HG03066 (cell line): ENCODE measurements around the gene IQCE.
A peak's percentile ranks its signal among the peaks of the same experiment; 100 is the strongest.

Source experiments
- ATAC-seq: cut with Tn5 transposase; IDR thresholded peaks from one replicate; pipeline ENCODE4 v1.9.1; 2021; ENCODE audit warnings: low read depth; ENCODE audit not compliant: unreplicated experiment

Gene IQCE, protein sequence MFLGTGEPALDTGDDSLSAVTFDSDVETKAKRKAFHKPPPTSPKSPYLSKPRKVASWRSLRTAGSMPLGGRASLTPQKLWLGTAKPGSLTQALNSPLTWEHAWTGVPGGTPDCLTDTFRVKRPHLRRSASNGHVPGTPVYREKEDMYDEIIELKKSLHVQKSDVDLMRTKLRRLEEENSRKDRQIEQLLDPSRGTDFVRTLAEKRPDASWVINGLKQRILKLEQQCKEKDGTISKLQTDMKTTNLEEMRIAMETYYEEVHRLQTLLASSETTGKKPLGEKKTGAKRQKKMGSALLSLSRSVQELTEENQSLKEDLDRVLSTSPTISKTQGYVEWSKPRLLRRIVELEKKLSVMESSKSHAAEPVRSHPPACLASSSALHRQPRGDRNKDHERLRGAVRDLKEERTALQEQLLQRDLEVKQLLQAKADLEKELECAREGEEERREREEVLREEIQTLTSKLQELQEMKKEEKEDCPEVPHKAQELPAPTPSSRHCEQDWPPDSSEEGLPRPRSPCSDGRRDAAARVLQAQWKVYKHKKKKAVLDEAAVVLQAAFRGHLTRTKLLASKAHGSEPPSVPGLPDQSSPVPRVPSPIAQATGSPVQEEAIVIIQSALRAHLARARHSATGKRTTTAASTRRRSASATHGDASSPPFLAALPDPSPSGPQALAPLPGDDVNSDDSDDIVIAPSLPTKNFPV

DNA sequence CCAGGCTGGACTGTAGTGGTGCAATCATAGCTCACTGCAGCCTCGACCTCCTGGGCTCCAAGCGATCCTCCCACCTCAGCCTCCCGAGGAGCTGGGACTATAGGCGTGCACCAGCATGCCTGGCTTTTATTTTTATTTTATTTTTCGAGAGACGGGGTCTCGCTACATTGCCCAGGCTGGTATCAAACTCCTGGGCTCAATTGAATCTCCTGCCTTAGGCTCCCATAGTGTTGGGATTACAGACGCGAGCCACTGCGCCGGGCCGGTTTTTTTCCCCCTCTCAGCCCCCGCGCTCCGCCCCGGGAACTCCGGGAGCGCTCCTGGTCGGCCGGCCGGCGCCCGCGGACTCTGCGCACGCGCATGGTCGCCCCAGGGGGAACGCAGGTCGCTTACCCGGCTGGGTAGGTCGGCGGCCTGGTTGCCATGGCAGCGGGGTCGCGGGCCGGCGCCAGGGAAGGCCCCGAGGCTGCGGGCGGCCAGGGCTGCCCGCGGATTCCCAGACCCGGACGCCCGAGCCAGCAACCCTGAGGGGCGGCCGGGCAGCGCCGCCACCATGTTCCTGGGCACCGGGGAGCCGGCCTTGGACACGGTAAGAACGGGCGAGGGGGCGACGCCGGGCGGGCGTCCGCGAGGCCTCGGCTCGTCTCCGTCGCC is at the start of gene IQCE:
Gene IQCE (plus strand): TSS at position 351 of the 654 bp plus-strand sequence. CDS start 203 bp downstream, at position 554.
- peak; percentile 35 for ATAC-seq

DNA sequence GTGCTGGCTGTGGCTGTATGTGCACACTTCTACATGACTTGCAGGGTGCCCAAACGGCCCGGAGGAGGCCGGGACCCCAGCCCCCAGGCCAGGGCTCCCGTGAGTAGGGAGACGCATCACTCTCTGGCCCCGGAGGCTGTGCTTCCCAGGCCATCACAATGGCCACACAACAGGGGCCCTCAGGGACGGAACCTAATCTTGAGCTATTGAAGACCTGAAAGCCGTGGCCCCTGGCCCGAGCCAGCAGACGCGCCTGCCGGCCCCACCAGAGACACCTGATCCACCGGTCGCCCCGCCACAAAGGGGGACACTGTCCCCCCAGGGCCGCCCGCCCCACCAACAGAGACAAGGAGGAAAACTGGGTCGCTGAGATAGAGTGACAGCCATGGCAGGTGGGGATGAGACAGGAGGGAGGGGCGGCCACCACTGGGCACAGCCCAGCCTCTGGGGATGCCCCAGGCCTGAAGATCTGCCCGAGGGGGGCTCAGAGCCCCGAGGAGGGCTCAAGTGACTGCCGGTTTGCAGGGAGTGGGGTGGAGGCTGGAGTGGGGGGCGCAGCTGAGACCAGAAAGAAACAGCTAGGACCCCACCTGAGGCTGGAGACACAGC is 49.4 kb upstream of the IQCE start:
- no peak for ATAC-seq

DNA sequence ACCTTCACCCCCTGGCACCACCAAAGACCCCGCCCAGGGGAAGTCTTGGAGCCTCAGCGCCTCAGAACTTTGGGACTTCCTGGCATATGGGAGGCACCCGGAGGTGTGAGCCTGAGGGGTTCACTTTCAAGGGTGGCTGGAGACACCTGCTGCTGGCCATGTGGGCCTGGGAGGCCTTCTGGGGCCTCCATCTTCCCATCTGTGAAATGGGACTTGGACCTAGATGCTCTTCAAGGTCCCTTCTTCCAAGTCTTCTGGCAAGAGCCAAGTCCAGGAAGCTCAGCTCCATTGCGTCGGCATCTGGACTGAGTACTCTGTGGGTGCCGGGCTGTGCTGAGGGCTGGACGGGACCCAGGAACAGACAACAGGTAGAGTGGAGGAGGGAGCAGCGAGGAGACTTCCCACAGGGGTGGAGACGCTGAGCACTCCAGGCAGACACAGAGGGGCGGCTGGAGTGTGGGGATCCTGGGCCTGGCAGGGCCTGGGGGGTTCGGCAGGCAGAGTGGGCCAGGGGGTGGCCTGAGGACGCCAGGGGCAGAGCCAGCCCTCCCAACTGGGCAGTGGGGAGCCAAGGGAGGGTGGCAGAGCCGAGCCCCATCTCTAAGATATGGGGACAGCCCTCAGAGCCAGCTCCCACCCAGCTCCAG is 48.5 kb upstream of the IQCE start:
- ATAC-seq = no peak

DNA sequence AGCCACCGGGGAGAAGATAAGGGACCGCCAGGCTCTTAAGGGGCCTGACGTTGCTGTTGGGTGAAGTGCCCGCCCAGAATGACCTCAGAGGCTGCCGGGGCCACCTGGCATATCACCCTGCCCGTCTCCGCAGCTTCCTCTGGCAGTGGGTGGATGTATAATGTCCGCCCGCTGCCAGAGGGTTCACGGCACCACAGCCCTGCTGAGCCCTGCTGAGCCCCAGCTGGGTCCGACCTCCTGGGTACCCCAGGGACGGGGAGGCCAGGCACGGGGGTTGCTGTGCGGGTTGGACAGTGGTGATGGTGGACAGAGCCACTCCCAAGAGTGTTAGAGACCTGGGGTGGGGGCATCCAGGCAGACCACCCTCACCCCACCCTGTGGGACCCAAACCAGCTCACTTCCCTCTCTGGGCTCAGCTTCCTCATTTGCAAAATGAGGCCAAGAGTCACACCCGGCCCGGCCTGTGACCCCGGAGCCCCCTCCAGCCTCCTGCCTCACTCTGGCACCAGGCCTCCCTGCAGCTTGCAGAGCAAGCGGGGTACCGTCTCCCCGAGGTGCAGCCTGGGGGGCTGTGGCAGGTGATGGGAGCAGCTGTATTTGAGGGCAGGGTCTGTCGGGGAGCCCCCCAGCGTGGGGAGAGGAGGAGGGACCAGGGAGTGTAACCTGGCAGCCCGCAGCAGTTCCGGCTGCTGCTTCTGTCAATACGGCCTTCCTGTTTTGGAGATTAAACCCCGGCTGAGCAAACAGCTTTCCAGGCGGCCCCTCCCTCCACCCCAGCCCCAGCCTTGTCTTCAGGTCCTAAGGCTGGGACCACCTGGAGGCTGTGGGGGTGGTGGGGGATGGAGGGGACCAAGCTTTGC is 47.6 kb upstream of the IQCE start:
- ATAC-seq = no peak

DNA sequence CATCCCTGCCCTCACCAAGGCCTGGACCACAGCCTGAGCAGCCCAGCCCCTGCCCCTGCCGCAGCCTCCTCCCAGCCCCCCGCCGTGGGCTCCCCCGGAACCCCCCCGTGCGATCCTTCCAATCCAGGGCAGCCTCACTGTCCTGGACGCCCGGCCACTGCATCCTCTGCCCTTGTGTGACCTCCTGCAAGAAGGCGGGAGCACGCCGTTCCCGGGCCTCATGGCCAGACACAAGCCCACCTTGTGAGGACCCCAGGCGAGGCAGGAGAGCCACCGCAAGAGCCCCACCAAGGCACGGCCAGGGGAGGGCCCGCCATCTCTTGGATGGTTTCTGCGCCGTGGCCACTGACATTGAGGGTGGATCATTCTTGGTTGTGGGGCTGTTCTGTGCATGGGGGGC is 47.0 kb upstream of the IQCE start:
- ATAC-seq = no peak

DNA sequence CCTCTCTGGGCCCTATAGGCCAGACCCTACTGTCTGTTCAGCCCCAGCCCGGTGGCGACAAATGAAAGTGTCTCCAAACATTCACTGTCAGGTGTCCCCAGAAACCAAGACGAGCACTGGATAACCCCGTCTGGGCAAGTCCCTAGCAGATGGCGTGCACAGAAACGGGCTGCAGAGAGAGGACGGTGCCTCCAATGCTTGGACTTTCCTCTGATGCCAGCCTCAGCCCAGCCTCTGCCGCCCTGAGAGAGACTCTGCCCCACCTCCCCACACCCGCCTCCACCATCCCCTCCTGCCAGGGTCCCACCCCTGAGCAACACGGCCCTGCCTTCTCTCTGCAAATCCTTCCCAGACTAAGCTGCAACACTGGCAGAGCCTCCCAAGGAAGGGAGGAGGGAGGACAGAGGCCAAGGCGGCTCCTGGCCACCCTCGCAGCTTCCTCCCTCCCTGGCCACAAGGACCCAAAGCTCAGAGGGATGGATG is 46.6 kb upstream of the IQCE start:
- no peak for ATAC-seq

DNA sequence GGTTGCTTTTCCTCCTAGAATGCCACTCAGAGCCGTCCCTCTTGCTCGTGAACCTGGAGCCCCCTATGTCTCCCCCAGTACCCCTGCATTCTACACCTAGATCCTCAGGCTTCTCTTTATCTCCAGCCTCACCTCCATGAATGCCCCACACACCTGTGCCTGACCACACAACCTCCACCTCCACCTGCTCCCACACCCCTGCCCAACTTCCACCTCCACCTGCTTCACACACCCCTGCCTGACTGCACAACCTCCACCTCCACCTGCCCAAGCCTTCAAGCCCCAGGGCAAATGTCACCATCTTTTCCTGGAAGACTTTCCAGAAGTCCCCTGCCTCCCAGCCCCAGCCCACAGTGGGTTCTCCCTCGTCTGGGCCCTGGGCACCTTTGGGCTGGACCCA is 46.1 kb upstream of the IQCE start:
- no peak for ATAC-seq

DNA sequence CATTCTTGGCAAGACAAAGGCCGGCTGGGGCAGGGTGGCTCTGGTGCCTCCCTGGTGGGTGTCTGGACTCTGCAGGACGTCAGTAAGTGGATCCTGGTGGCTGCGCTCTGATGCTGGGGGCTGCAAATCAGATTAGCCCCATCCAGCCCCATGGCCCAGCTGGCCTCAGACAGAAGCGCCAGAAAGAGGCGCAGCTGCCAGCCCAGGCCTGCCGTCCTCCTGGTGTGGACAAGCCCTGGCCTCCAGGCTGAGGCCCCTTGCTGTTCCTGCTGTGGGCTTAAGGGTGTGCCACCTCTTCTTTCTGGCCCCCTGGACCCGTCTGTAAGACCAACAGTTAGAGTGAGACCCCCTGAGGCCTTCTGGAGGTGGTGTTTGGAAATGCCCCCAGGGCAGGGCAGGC is 45.1 kb upstream of the IQCE start:
- ATAC-seq = no peak

DNA sequence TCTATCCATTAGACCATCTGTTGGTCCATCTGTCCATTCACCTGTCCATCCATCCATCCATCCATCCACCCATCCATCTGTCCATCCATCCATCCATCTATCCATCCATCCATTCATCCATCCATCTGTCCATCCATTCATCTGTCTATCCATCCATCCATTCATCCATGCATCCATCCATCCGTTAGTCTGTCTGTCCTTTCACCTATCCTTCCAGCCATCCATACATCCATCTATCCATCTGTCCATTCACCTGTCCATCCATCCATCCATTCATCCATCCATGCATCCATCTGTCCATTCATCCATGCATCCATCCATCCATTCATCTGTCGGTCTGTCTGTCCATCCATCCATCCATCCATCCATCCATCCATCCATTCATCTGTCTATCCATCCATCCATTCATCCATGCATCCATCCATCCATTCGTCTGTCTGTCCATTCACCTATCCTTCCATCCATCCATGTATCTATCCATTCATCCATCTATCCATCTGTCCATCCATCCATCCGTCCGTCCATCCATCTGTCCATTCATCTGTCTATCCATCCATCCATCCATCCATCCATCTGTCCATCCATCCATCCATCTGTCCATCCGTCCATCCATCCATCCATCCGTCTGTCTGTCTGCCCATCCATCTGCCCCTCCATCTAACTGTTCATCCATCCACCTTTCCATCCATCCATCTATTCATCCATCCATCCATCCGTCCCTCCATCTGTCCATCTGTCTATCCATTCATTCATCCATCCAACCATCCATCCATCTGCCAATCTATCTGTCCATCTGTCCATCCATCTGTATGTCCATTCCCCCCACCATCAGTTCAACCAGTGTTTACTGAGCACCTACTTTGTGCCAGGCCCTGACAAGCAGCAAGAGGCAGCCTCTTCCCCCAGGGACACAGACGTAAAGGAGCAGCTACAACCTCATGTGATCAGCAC is 44.0 kb upstream of the IQCE start:
- no peak for ATAC-seq

DNA sequence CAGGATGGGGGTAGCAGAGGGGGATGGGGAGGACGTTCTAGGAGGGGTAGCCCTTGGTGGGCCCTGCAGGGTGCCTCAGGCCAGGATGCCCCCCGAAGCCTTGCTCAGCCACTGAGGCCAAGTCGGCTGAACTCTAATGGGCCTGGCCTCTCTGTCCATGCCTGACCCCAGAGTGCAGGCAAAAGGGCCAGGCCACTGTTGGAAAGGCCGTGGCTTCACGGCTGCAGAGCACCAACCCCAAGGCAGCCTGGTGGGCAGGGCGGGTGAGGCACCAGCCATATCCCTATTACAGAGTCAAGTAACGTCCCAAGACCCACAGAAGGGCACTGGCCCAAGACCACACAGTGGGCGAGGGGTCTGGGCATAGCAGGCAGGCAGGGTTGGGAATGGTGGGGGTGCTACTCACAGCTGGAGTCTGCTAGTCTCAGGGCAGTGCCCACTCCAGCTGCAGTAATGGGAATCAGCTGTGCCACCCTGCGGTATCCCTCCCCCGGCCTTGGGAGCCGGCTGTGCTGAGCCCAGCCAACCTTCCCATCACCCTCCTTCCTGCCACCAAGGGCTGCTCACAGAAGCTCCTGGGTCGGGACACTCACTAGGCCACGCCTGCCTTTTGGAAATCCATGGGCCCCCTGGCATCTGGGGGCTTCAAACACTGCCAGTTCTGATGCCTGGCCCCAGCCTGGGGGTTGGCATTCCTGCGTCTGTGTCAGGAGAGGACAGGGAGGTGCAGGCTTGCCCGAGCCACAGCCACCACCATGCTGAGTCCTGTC is 43.2 kb upstream of the IQCE start:
- ATAC-seq = no peak

DNA sequence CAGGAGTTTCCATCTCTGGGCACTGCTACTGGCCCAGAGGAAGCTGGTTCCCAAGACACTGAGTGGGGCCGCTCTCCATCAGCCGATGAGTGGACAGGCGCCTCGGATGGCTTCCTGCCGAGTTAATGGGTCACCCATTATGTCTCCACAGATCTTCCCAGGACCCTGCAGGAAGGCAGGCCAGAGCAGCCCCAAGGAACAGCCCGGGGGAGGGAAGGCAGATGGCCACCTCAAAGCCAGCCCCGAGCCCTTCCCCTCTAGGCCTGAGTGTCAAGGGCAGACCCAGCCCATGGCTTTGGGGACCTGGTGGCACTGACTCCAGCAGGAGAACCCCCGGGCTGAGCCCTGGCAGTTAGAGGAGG is 42.6 kb upstream of the IQCE start:
- no peak for ATAC-seq

DNA sequence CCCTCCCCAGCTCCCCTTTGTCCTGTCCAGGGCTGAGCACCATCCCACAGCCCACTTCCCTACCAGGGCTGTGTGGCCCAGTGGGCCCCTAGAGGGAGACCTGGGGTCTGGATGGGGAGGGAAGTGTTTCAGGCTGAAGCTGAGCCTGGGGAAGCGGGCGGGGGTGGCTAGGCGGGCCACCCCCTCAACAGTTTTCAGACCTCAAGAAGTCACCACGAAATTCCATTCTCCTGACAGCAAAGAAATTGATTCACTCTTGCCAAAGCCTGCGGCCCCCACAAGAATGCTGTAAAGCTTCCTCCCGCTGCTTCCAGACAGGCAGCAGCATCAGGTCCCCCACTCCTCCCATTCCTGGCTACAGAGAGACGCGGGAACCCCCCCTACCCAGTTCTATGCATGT is 41.8 kb upstream of the IQCE start:
- ATAC-seq = no peak

DNA sequence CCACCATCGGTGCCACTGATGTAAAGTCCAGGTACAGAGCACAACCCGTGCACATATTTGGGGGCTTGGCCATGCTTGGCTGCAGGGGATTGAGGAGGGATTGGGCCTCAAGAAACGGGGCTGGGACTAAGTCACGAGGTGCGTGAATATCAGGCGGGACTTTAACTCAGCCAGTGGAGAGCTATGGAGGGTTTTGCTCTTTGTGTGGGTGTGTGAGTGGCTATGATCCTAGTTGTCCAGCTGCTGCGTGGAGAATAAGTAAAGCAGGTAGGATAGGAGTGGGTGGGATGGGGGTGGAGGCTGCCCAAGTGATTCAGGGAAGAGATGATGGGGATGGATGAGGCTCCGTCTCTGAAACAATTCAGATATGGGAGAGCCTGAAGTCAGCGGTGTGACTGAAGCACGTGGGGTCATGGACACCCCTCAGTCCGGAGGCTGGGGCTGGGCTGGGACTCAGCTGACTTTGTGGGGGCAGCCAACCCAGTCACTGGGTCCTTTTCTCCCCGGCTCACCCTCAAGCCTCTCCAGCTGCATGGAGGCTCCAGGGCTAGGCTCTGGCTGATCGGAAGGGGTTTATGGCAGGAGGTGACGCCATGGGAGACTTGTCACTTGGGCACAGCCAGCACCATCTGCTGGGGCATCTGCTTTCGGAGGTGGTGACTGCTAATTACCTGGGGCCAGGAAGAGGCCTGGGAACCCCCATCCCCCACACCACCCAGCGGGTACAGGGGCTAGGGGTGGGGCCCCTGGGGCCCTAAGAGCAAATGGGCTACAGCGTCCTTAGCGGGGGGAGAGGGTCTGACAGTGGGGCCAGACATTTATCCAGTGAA is 40.9 kb upstream of the IQCE start:
- ATAC-seq = no peak

DNA sequence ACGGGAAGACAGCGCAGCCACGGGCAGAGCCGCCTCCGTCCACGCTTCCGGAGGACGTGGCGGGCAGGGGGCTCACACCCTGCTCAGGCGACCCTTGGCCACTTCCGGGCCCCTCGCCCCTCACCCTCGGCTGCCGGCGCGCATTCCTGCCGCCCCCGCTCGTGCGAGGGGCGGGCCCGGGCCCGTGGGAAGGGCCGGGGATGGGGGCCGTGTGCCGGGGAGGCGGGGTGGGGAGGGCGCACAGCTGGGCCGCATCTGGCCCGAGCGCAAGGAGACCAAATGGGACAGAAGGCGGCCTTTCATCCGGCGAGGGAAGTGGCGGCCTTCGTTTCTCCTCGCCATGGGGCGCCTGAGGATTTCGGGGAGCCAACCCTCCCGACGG is 40.1 kb upstream of the IQCE start:
- no peak for ATAC-seq

DNA sequence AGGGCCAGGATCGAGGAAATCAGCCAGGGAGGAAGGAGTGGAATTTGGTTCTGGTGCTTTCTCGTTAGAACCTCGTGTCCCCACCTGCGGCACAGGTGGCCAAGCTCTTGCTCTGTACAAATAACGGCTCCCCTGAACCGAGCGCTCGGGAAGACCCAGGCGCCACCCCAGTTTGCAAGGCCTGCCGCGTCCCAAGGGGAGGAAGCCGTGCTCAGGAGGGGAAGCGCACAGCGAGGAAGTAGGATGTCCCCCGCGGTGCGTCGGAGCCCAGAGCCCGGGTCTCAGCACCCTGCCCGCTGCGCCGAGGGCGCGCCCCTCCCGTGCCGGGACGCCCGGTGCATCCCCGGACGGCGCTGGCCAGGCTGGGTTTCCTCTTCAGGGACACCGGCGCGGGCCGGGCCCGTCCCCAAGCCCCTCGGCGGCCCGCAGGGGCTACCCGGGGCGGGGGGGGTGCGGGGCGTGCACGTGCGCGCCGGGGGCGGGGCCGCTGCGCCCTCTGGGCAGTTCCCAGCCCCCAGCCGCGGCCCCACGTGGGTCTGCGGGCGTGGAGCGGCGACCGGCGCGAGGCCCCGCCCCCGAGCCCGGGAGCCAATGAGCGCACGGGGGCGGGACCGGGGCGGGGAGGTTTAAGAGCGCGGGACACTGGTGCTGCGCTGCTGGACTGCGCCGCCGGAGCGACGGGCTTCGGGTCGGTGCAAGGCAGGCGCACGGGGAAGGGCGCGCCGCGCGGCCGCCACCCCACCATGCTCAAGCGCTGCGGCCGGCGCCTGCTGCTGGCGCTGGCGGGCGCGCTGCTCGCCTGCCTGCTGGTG is 39.5 kb upstream of the IQCE start, which contains the start of gene LFNG:
Gene LFNG (plus strand): TSS at position 656 of the 812 bp plus-strand sequence. CDS start 88 bp downstream, at position 744.
- ATAC-seq = peak; percentile 85

DNA sequence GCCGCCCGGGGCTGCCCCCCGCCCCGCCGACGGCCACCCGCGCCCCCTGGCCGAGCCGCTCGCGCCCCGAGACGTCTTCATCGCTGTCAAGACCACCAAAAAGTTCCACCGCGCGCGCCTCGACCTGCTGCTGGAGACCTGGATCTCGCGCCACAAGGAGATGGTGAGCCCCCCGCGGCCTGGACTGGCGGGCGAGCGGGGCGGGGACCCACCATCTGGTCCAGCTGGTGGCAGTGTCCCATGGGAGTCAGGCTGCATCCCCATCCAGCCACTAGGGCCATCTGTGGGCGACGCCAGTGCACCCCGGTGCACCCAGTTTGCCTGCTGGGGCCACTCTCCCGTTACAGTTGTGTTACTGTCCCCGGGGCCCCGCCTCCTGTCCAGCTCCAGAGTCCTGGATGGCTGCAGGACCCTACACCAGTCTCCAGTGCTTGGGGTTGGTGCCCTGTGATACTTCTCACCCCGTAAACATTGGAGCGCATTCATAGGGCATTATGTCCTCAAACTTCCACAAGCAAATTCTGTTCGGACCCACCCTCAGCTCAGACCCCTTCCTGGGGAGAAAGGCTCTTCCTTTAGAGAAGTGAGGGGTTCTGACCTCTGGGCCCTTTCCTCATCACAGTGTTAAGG is 38.5 kb upstream of the IQCE start:
- ATAC-seq = no peak
